Liver (tissue), 3 donors: ENCODE data around the gene FAM78A.

Source experiments
- FOXA1 ChIP-seq: IDR thresholded peaks from 2 replicates; pipeline ENCODE4 v1.6.1; 2016; ENCODE audit warnings: antibody characterized with exemption
- HNF4G ChIP-seq: IDR thresholded peaks from 2 replicates; pipeline ENCODE4 v1.6.1; 2016; ENCODE audit warnings: antibody characterized with exemption
- RAD21 ChIP-seq, 2 donors: IDR thresholded peaks; 2 replicates each; pipeline ENCODE4 v1.6.1; 2016; ENCODE audit warnings: antibody characterized with exemption in 2 of 2, mild to moderate bottlenecking in 2 of 2
- TAF1 ChIP-seq: conservative IDR thresholded peaks from 2 replicates; pipeline ENCODE4 v1.6.1; 2016; ENCODE audit warnings: antibody characterized with exemption, mild to moderate bottlenecking
- YY1 ChIP-seq: IDR thresholded peaks from 2 replicates; pipeline ENCODE4 v1.6.1; 2016; ENCODE audit warnings: antibody characterized with exemption, mild to moderate bottlenecking
- TF ChIP-seq, protein P1 (sequence below): fragments of 150-350 bp; IDR thresholded peaks from 2 replicates; pipeline ENCODE4 v1.5.1; 2017; ENCODE audit warnings: improper control_type of control experiment, low read depth, low read length; ENCODE audit not compliant: missing input control
- TF ChIP-seq, protein P2 (sequence below): IDR thresholded peaks from 2 replicates; pipeline ENCODE4 v1.6.1; 2016; ENCODE audit warnings: antibody characterized with exemption
- TF ChIP-seq, protein P3 (sequence below): IDR thresholded peaks from 2 replicates; pipeline ENCODE4 v1.6.1; 2016; ENCODE audit warnings: antibody characterized with exemption
- TF ChIP-seq, protein P4 (sequence below): IDR thresholded peaks from 2 replicates; pipeline ENCODE4 v1.6.1; 2016; ENCODE audit warnings: antibody characterized with exemption
- donor health status: healthy.
- donor health status: healthy.

DNA sequence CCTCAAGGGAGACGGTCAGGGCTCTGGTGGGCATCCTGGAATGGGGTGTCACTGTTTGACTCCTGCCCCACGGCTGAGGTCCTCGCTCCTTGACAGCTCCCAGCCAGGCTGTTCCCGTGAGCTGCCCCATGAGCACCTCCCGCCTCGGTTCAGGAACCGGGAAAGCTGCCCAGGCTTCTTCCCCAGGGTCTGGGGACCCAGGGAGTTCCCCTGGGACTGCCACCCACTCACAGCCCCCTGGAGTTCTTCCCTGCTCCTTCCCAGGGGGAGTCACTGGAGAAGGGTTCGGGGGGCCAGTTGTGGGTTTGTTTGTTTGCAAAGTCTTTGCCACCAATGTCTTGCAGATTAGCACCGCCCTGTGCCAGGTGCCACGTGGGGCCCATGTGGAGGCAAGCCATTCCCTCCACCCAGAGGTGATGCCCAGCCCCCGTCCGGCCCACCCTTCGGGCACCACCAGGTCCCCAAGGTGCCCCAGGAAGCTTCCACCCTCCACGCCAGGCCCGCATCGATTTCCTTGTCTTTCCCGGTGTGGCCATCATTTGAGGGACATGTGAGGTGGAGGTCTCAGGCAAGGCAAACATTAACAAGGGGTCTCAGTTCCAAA lies 14.6 kb upstream of the FAM78A start:
- no peak for TF ChIP-seq YY1
- no peak for TF ChIP-seq TAF1
- TF ChIP-seq, protein P1, sequence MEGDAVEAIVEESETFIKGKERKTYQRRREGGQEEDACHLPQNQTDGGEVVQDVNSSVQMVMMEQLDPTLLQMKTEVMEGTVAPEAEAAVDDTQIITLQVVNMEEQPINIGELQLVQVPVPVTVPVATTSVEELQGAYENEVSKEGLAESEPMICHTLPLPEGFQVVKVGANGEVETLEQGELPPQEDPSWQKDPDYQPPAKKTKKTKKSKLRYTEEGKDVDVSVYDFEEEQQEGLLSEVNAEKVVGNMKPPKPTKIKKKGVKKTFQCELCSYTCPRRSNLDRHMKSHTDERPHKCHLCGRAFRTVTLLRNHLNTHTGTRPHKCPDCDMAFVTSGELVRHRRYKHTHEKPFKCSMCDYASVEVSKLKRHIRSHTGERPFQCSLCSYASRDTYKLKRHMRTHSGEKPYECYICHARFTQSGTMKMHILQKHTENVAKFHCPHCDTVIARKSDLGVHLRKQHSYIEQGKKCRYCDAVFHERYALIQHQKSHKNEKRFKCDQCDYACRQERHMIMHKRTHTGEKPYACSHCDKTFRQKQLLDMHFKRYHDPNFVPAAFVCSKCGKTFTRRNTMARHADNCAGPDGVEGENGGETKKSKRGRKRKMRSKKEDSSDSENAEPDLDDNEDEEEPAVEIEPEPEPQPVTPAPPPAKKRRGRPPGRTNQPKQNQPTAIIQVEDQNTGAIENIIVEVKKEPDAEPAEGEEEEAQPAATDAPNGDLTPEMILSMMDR, result no peak
- TF ChIP-seq, protein P2, sequence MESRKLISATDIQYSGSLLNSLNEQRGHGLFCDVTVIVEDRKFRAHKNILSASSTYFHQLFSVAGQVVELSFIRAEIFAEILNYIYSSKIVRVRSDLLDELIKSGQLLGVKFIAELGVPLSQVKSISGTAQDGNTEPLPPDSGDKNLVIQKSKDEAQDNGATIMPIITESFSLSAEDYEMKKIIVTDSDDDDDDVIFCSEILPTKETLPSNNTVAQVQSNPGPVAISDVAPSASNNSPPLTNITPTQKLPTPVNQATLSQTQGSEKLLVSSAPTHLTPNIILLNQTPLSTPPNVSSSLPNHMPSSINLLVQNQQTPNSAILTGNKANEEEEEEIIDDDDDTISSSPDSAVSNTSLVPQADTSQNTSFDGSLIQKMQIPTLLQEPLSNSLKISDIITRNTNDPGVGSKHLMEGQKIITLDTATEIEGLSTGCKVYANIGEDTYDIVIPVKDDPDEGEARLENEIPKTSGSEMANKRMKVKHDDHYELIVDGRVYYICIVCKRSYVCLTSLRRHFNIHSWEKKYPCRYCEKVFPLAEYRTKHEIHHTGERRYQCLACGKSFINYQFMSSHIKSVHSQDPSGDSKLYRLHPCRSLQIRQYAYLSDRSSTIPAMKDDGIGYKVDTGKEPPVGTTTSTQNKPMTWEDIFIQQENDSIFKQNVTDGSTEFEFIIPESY, result no peak
- TF ChIP-seq, protein P3, sequence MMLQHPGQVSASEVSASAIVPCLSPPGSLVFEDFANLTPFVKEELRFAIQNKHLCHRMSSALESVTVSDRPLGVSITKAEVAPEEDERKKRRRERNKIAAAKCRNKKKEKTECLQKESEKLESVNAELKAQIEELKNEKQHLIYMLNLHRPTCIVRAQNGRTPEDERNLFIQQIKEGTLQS, result no peak
- no peak for TF ChIP-seq RAD21 (IDR thresholded peaks at IDR 0.05)
- TF ChIP-seq, protein P4, sequence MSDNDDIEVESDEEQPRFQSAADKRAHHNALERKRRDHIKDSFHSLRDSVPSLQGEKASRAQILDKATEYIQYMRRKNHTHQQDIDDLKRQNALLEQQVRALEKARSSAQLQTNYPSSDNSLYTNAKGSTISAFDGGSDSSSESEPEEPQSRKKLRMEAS, result no peak
- no peak for TF ChIP-seq HNF4G
- no peak for TF ChIP-seq FOXA1
